Skeletal muscle tissue (tissue), 4 donors: Measurements from ENCODE around the gene LYG2. TPM values are rescaled to one million over a fixed set of nuclear protein-coding genes. Genes with fewer than 3 reads are reported as not detected.
"Not testable (repeated sequence)": the region's sequence is repeated elsewhere in the genome, so short reads cannot be mapped to it uniquely, and the experiment has no call there.

ENCODE experiments used
- H3K27ac ChIP-seq: one replicate; pipeline ENCODE4 v1.7.0; 2013; ENCODE audit warnings: mild to moderate bottlenecking, low read depth, low read length, inconsistent platforms
- H3K27me3 ChIP-seq, 3 donors: one replicate each; pipeline ENCODE4 v1.7.0; 2013; ENCODE audit warnings: low read length in 3 of 3; ENCODE audit not compliant: control insufficient read depth in 3 of 3, insufficient read depth in 3 of 3
- H3K36me3 ChIP-seq, 3 donors: one replicate each; pipeline ENCODE4 v1.7.0; 2013; ENCODE audit warnings: low read length in 3 of 3; ENCODE audit not compliant: control insufficient read depth in 3 of 3, insufficient read depth in 3 of 3
- H3K4me1 ChIP-seq, 3 donors: one replicate each; pipeline ENCODE4 v1.7.0; 2013; ENCODE audit warnings: low read length in 3 of 3, mild to moderate bottlenecking in 3 of 3; ENCODE audit not compliant: control insufficient read depth in 3 of 3, insufficient read depth in 3 of 3
- H3K4me3 ChIP-seq, 3 donors: one replicate each; pipeline ENCODE4 v1.7.0; 2013; ENCODE audit warnings: low read length in 3 of 3
- H3K9ac ChIP-seq, 3 donors: one replicate each; pipeline ENCODE4 v1.7.0; 2013; ENCODE audit warnings: low read length in 3 of 3, mild to moderate bottlenecking in 3 of 3, moderate library complexity in 2 of 3, low read depth in 1 of 3
- H3K9me3 ChIP-seq, 3 donors: one replicate each; pipeline ENCODE4 v1.7.0; 2013; ENCODE audit warnings: low read length in 3 of 3; ENCODE audit not compliant: control insufficient read depth in 3 of 3
- total RNA-seq: library from RNA; depleted of rRNA; stranded (reverse); fragments of >200 nt; gene quantifications from one replicate; pipeline ENCODE4 v1.2.3, GENCODE V29; 2014
- donor health status: Osteomylitis.

LYG2 gene
- total RNA-seq, 1 donor from 2014 or later: not detected

DNA sequence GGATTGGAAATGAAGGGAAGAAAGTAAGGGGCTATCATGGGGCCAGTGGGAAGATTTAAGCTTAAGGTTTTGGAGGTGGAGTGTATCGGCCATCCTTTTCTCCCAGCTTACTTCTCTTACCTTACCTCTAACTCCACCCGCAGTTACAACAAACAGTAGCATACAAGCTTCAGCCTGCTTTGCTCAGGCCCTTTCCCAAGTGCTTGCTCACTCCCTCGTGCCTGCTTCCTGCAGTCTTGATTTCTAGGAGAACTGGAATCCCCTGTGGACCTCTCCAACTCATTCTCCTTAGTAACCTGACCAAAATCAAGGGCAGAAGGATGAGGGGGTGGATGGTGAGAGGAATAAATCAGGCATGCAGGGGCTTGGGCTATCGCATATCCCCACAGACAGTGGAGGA is 5.8 kb upstream of the LYG2 start:
- H3K4me1 ChIP-seq: no peaks in the 10 kb centered on the region
- H3K36me3 ChIP-seq: peaks cover 0 to 4% (median 0%) of the 10 kb centered on the region in 3 donors
- no peak overlapping the region for H3K27ac ChIP-seq
- no peak overlapping the region for H3K9ac ChIP-seq
- H3K4me3 ChIP-seq: no peak overlapping the region
- no peaks in the 10 kb centered on the region for H3K27me3 ChIP-seq
- no peaks in the 10 kb centered on the region for H3K9me3 ChIP-seq

- H3K27ac ChIP-seq: no peak overlapping the region
- no peak overlapping the region for H3K4me3 ChIP-seq
- H3K9me3 ChIP-seq: no peaks in the 10 kb centered on the region
- peaks cover 0 to 4% (median 0%) of the 10 kb centered on the region in 3 donors for H3K36me3 ChIP-seq
- H3K4me1 ChIP-seq: no peaks in the 10 kb centered on the region
- no peaks in the 10 kb centered on the region for H3K27me3 ChIP-seq
- H3K9ac ChIP-seq: no peak overlapping the region
Measured at GRCh38 chr2:99260184-99260583, 4.7 kb upstream of the LYG2 start.

- no peaks in the 10 kb centered on the region for H3K4me1 ChIP-seq
- H3K4me3 ChIP-seq: no peak overlapping the region
- peaks cover 0 to 4% (median 0%) of the 10 kb centered on the region in 3 donors for H3K36me3 ChIP-seq
- H3K9ac ChIP-seq: no peak overlapping the region
- no peaks in the 10 kb centered on the region for H3K27me3 ChIP-seq
- no peaks in the 10 kb centered on the region for H3K9me3 ChIP-seq
- no peak overlapping the region for H3K27ac ChIP-seq
Measured at GRCh38 chr2:99259465-99259864, 4.0 kb upstream of the LYG2 start.

GRCh38 chr2:99256677-99257076 is 1.2 kb upstream of the LYG2 start:
- Histone ChIP-seq H3K9me3 (no peaks in the 10 kb centered on the region), H3K27me3 (no peaks in the 10 kb centered on the region), H3K36me3 (no peaks in the 10 kb centered on the region), H3K27ac (no peak overlapping the region), H3K4me1 (no peaks in the 10 kb centered on the region), H3K4me3 (no peak overlapping the region), H3K9ac (no peak overlapping the region)

- H3K9me3 ChIP-seq: no peaks in the 10 kb centered on the region
- H3K36me3 ChIP-seq: no peaks in the 10 kb centered on the region
- no peaks in the 10 kb centered on the region for H3K27me3 ChIP-seq
- no peak overlapping the region for H3K9ac ChIP-seq
- no peak overlapping the region for H3K27ac ChIP-seq
- H3K4me3 ChIP-seq: no peak overlapping the region
- no peaks in the 10 kb centered on the region for H3K4me1 ChIP-seq
Measured at GRCh38 chr2:99249951-99250350, 5.5 kb downstream of the LYG2 start.

- H3K27ac ChIP-seq: no peak overlapping the region
Measured at GRCh38 chr2:99242151-99242550, 13.3 kb downstream of the LYG2 start.

DNA sequence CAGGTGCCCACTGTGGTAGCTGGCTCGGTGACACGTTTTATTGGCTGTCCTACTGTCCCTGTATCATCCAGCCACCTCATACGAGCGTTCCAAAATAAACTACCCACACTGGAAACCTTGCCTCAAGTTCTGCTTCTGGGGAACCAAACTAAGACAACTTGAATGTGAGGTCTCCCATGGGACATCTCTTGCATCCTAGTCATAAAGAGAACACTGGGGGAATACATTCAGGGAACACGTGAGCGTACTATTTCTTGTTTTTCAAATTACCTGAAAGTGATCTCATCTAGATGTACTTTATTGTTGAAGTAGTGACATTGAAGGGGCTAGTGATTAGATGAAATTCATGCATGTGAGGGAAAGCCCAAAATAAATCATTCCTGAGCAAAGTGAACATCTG is 15.0 kb downstream of the LYG2 start:
- Histone ChIP-seq H3K9ac (no peak overlapping the region), H3K36me3 (no peaks in the 10 kb centered on the region), H3K27ac (no peak overlapping the region), H3K27me3 (no peaks in the 10 kb centered on the region), H3K4me3 (no peak overlapping the region), H3K9me3 (no peaks in the 10 kb centered on the region), H3K4me1 (no peaks in the 10 kb centered on the region)

More at GRCh38 chr2:99242151-99242550, 13.3 kb downstream of the LYG2 start:
- Histone ChIP-seq H3K36me3 (no peaks in the 10 kb centered on the region), H3K9me3 (no peaks in the 10 kb centered on the region), H3K4me1 (no peaks in the 10 kb centered on the region), H3K27me3 (no peaks in the 10 kb centered on the region), H3K4me3 (no peak overlapping the region), H3K9ac (no peak overlapping the region)

GRCh38 chr2:99238599-99238998 is 16.9 kb downstream of the LYG2 start:
- Histone ChIP-seq H3K9me3 (no peaks in the 10 kb centered on the region), H3K27me3 (no peaks in the 10 kb centered on the region), H3K4me3 (no peak overlapping the region), H3K36me3 (no peaks in the 10 kb centered on the region), H3K4me1 (no peaks in the 10 kb centered on the region), H3K9ac (no peak overlapping the region), H3K27ac (no peak overlapping the region)

- H3K27ac ChIP-seq, H3K4me1 ChIP-seq, H3K4me3 ChIP-seq, H3K9me3 ChIP-seq, H3K9ac ChIP-seq, H3K27me3 ChIP-seq, H3K36me3 ChIP-seq: not testable (repeated sequence)
Measured at GRCh38 chr2:99233177-99233576, 22.3 kb downstream of the LYG2 start.

DNA sequence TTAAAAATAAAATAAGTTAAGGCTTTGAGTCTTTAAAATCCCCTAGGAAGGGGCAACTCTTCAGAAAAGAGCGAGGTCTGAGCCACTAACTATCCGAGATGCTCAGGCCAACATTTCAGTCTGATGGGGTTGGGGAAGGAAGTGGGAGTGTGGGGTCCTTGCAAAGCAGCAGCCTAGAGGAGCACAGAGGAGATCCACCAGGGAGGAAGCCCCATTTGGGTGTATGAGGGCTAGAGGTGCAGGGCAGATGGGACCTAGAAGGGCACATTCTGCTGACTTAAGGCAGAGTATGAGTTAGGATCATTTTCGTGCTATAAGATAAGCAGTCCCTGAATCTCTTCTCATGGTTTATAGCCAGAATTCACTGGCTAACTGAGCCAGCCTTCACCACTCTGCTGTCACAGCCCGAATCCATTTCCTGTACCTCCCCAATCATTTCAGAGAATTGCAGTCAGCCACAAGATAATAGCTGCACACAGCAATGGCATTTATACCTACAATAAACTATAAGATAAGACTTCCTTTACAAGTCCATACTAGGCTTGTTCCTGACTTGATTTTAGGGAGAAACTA is 37.5 kb downstream of the LYG2 start:
- Histone ChIP-seq H3K4me3 (no peak overlapping the region), H3K4me1 (no peaks in the 10 kb centered on the region), H3K9ac (no peak overlapping the region), H3K36me3 (peaks cover 3 to 5% (median 4%) of the 10 kb centered on the region in 3 donors), H3K27ac (no peak overlapping the region), H3K9me3 (no peaks in the 10 kb centered on the region), H3K27me3 (no peaks in the 10 kb centered on the region)
